ENCODE measurements around the gene CNIH2. TPM values are rescaled to one million over a fixed set of nuclear protein-coding genes. Genes with fewer than 3 reads are reported as not detected.
"Not testable (repeated sequence)": the region's sequence is repeated elsewhere in the genome, so short reads cannot be mapped to it uniquely, and the experiment has no call there.

The CNIH2 gene
- total RNA-seq, 1 donor from 2014 or later, result 12.2 TPM

DNA sequence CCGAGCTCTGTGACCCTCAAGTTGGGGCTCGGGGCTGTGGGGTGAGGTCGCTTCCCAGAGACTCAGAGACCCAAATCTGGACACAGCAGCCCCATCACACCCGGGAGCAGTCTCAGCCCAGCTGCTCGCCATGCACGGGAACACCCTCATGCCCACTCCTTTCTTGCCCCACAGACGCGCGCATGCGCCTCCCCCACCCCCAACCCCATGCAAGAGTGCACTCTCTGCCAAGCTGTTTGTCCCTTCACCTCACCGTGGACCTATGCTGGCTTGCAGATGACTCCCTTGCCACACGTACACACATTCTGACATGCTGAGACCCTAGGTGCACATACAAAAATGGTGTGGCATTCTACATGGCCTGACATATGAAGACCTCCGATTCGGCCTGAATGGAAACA, 39.3 kb downstream of the CNIH2 start:
- no peak for TF ChIP-seq CTCF (IDR thresholded peaks at IDR 0.05; ENCODE audit: insufficient read depth, low read depth, low read length)
- TF ChIP-seq EZH2 (IDR thresholded peaks at IDR 0.05; ENCODE audit: insufficient read depth, low read length), result no peak
- Mint-ChIP-seq H3K27me3 (ENCODE audit: low read depth, unreplicated experiment) (peaks cover 2% of the 10 kb centered on the region), H3K36me3 (ENCODE audit: low read depth, unreplicated experiment) (peaks cover 8% of the 10 kb centered on the region), H3K4me1 (ENCODE audit: low read depth, unreplicated experiment) (peaks cover 32% of the 10 kb centered on the region), H3K4me3 (ENCODE audit: unreplicated experiment) (peak overlapping the region; percentile 64), H3K9me3 (ENCODE audit: unreplicated experiment) (peaks cover 16% of the 10 kb centered on the region), H3K27ac (ENCODE audit: unreplicated experiment) (peak overlapping the region; percentile 88)
- Histone ChIP-seq H3K27me3 (ENCODE audit: insufficient read depth, low read length) (no peaks in the 10 kb centered on the region), H3K4me3 (ENCODE audit: insufficient read depth, low read depth, low read length) (no peak overlapping the region), H3K27ac (ENCODE audit: low read depth, low read length) (peak overlapping the region; percentile 84), H3K9ac (ENCODE audit: low read length) (peak overlapping the region; percentile 80), H3K4me1 (ENCODE audit: insufficient read depth, low read length) (peaks cover 46% of the 10 kb centered on the region), H3K79me2 (ENCODE audit: insufficient read depth, low read length) (peaks cover 32% of the 10 kb centered on the region), H3K36me3 (ENCODE audit: insufficient read depth, low read length) (no peaks in the 10 kb centered on the region), H3K4me2 (ENCODE audit: low read length) (peak overlapping the region; percentile 81), H2AFZ (ENCODE audit: low read depth, low read length) (peak overlapping the region; percentile 64), H3K9me3 (ENCODE audit: insufficient read depth, low read depth, low read length) (no peaks in the 10 kb centered on the region), H4K20me1 (ENCODE audit: insufficient read depth, low read length) (peaks cover 15% of the 10 kb centered on the region)
- no peak for DNase-seq (ENCODE audit: low read depth)
- FAIRE-seq, result no peak

GRCh38 chr11:66317723-66318599, 40.0 kb downstream of the CNIH2 start:
- H3K4me3 ChIP-seq (ENCODE audit: insufficient read depth, low read depth, low read length), result no peak overlapping the region
- DNase-seq (ENCODE audit: low read depth), result no peak
- no peak for FAIRE-seq
- peak overlapping the region; percentile 81 for H3K4me2 ChIP-seq (ENCODE audit: low read length)
- Mint-ChIP-seq H3K27ac (ENCODE audit: unreplicated experiment) (peak overlapping the region; percentile 88), H3K4me1 (ENCODE audit: low read depth, unreplicated experiment) (peaks cover 32% of the 10 kb centered on the region), H3K4me3 (ENCODE audit: unreplicated experiment) (no peak overlapping the region), H3K36me3 (ENCODE audit: low read depth, unreplicated experiment) (peaks cover 8% of the 10 kb centered on the region), H3K27me3 (ENCODE audit: low read depth, unreplicated experiment) (peaks cover 2% of the 10 kb centered on the region), H3K9me3 (ENCODE audit: unreplicated experiment) (peaks cover 16% of the 10 kb centered on the region)
- H3K9ac ChIP-seq (ENCODE audit: low read length), result peak overlapping the region; percentile 80
- peak overlapping the region; percentile 84 for H3K27ac ChIP-seq (ENCODE audit: low read depth, low read length)
- peak overlapping the region; percentile 64 for H2AFZ ChIP-seq (ENCODE audit: low read depth, low read length)
- no peaks in the 10 kb centered on the region for H3K36me3 ChIP-seq (ENCODE audit: insufficient read depth, low read length)
- peaks cover 44% of the 10 kb centered on the region for H3K4me1 ChIP-seq (ENCODE audit: insufficient read depth, low read length)
- no peaks in the 10 kb centered on the region for H3K9me3 ChIP-seq (ENCODE audit: insufficient read depth, low read depth, low read length)
- no peaks in the 10 kb centered on the region for H3K27me3 ChIP-seq (ENCODE audit: insufficient read depth, low read length)
- H3K79me2 ChIP-seq (ENCODE audit: insufficient read depth, low read length), result peaks cover 32% of the 10 kb centered on the region
- peaks cover 15% of the 10 kb centered on the region for H4K20me1 ChIP-seq (ENCODE audit: insufficient read depth, low read length)
- TF ChIP-seq EZH2 (IDR thresholded peaks at IDR 0.05; ENCODE audit: insufficient read depth, low read length), result no peak
- TF ChIP-seq CTCF (IDR thresholded peaks at IDR 0.05; ENCODE audit: insufficient read depth, low read depth, low read length), result no peak

DNA sequence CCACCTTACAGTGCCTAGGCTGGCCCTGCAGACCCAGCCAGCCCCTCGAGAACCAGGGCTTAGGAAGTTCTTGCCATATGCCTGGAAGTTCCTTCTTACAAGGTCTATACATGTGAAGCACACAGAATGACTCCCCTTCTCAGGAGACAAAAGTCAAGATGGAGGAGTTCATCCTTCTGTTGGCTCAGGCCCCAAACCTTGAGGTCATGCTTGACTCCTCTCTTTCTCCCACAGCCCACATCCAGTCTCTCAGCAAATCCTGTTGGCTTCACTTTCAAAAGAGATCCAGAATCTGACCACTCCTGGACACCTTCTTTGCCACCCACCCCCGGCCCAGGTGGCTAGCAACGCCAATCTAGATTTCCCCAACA, 40.6 kb downstream of the CNIH2 start:
- no peak for FAIRE-seq
- DNase-seq (ENCODE audit: low read depth), result no peak
- Mint-ChIP-seq H3K27ac (ENCODE audit: unreplicated experiment) (no peak overlapping the region), H3K4me1 (ENCODE audit: low read depth, unreplicated experiment) (peaks cover 34% of the 10 kb centered on the region), H3K4me3 (ENCODE audit: unreplicated experiment) (peak overlapping the region; percentile 42), H3K36me3 (ENCODE audit: low read depth, unreplicated experiment) (peaks cover 8% of the 10 kb centered on the region), H3K27me3 (ENCODE audit: low read depth, unreplicated experiment) (peaks cover 2% of the 10 kb centered on the region), H3K9me3 (ENCODE audit: unreplicated experiment) (peaks cover 16% of the 10 kb centered on the region)
- peaks cover 15% of the 10 kb centered on the region for H4K20me1 ChIP-seq (ENCODE audit: insufficient read depth, low read length)
- peaks cover 38% of the 10 kb centered on the region for H3K4me1 ChIP-seq (ENCODE audit: insufficient read depth, low read length)
- TF ChIP-seq EZH2 (IDR thresholded peaks at IDR 0.05; ENCODE audit: insufficient read depth, low read length) (no peak), CTCF (IDR thresholded peaks at IDR 0.05; ENCODE audit: insufficient read depth, low read depth, low read length) (no peak)
- H3K36me3 ChIP-seq (ENCODE audit: insufficient read depth, low read length), result no peaks in the 10 kb centered on the region
- H3K9me3 ChIP-seq (ENCODE audit: insufficient read depth, low read depth, low read length), result no peaks in the 10 kb centered on the region
- H3K9ac ChIP-seq (ENCODE audit: low read length), result no peak overlapping the region
- H3K27me3 ChIP-seq (ENCODE audit: insufficient read depth, low read length), result no peaks in the 10 kb centered on the region
- H3K4me3 ChIP-seq (ENCODE audit: insufficient read depth, low read depth, low read length), result no peak overlapping the region
- H3K4me2 ChIP-seq (ENCODE audit: low read length), result no peak overlapping the region
- H3K27ac ChIP-seq (ENCODE audit: low read depth, low read length), result peak overlapping the region; percentile 84
- peaks cover 32% of the 10 kb centered on the region for H3K79me2 ChIP-seq (ENCODE audit: insufficient read depth, low read length)
- peak overlapping the region; percentile 28 for H2AFZ ChIP-seq (ENCODE audit: low read depth, low read length)

- H3K27ac Mint-ChIP-seq (ENCODE audit: unreplicated experiment); FAIRE-seq; H3K9ac ChIP-seq (ENCODE audit: low read length); DNase-seq (ENCODE audit: low read depth); H3K36me3 ChIP-seq (ENCODE audit: insufficient read depth, low read length); H3K4me2 ChIP-seq (ENCODE audit: low read length); H2AFZ ChIP-seq (ENCODE audit: low read depth, low read length); H3K4me3 ChIP-seq (ENCODE audit: insufficient read depth, low read depth, low read length); H3K4me3 Mint-ChIP-seq (ENCODE audit: unreplicated experiment); H3K27ac ChIP-seq (ENCODE audit: low read depth, low read length); H3K27me3 ChIP-seq (ENCODE audit: insufficient read depth, low read length); H3K36me3 Mint-ChIP-seq (ENCODE audit: low read depth, unreplicated experiment); H4K20me1 ChIP-seq (ENCODE audit: insufficient read depth, low read length); H3K9me3 ChIP-seq (ENCODE audit: insufficient read depth, low read depth, low read length); H3K27me3 Mint-ChIP-seq (ENCODE audit: low read depth, unreplicated experiment): not testable (repeated sequence)
- Histone ChIP-seq H3K79me2 (ENCODE audit: insufficient read depth, low read length) (peaks cover 16% of the 10 kb centered on the region), H3K4me1 (ENCODE audit: insufficient read depth, low read length) (peaks cover 41% of the 10 kb centered on the region)
- H3K4me1 Mint-ChIP-seq (ENCODE audit: low read depth, unreplicated experiment), result peaks cover 37% of the 10 kb centered on the region
- peaks cover 16% of the 10 kb centered on the region for H3K9me3 Mint-ChIP-seq (ENCODE audit: unreplicated experiment)
These were observed 42.3 kb downstream of the CNIH2 start for GRCh38 chr11:66320289-66320688.
